Measurements from ENCODE around the gene TCERG1L.

The TCERG1L gene

DNA sequence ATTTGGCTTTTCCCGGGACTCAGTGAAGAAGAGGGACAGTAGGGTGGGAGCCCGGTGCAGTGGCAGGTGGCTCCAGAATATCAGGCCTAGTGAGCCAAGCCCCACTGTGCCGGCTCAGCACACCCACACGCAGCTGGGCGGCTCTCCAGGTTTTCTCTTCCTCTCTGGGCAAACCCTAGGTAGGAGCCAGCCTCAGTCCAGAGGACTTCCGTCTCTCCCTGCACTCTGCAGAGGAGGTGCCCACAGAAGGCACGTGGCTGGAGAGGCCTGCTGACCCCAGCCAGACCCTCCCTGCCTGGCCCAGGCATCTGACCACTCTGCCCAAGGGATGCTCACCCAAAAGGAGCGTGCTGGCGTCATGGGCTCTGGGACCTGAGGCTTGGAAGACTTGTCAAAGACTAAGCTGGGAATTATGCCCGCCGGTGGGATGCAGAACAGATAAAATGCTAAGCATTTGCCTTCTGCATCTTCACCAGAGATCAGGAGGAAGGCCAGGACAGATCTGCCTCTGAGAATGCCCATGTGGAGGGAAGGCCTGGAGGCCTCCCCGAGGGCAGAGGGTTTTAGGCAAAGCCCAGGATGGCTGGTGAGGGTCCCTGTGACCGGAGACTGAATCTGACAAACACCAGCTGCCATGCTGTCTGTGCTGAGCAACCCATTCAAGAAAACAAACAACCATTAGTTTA lies 40.2 kb downstream of the TCERG1L start:
- DNase-seq (ENCODE audit: low read depth, low spot score) = no peak
- POLR2A ChIA-PET = no interaction called here
- no peak overlapping the region for H3K4me3 ChIP-seq (ENCODE audit: low read depth, low read length)
- CTCF ChIA-PET = no interaction called here
- TF ChIP-seq, protein P1, sequence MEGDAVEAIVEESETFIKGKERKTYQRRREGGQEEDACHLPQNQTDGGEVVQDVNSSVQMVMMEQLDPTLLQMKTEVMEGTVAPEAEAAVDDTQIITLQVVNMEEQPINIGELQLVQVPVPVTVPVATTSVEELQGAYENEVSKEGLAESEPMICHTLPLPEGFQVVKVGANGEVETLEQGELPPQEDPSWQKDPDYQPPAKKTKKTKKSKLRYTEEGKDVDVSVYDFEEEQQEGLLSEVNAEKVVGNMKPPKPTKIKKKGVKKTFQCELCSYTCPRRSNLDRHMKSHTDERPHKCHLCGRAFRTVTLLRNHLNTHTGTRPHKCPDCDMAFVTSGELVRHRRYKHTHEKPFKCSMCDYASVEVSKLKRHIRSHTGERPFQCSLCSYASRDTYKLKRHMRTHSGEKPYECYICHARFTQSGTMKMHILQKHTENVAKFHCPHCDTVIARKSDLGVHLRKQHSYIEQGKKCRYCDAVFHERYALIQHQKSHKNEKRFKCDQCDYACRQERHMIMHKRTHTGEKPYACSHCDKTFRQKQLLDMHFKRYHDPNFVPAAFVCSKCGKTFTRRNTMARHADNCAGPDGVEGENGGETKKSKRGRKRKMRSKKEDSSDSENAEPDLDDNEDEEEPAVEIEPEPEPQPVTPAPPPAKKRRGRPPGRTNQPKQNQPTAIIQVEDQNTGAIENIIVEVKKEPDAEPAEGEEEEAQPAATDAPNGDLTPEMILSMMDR (IDR thresholded peaks at IDR 0.05; ENCODE audit: insufficient read depth, low read length, missing control alignments) = no peak

DNA sequence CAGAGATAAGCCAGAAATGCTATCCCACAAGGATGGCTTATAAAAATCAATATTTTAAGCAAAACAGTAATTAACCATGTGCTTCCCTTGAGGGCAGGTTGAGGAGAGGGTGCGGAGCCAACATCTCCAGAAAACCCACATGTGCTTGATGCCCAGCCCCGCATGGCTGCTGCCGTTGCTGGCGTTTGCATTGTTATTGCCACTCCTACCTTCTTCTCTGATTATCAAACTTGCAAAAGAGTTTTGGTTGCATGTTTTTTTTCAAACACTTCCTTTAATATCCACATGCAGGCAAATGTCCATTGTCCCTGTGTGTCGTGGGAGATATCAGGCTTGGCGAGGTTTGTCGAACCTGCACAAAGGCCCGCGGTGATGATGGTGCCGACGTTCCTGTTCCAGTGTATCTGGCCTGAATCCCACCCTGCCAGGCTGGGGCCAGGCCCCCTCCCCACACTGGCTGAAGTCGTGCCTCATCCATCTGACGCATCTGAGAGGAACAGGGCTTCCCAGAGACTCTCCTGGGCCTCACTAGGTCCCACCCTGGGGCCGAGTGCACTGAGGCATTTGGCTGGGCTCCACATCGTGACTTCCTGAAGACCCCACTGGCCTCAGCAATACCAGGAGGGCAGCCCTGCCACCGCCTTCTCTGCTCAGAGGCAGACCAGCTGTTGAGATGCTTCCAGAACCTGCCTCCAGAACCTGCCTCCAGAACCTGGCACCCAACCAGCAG lies 40.9 kb downstream of the TCERG1L start:
- POLR2A ChIA-PET = no interaction called here
- no peak overlapping the region for H3K4me3 ChIP-seq (ENCODE audit: low read depth, low read length)
- CTCF ChIA-PET = no interaction called here
- TF ChIP-seq, protein P1 (IDR thresholded peaks at IDR 0.05; ENCODE audit: insufficient read depth, low read length, missing control alignments) = no peak
- DNase-seq (ENCODE audit: low read depth, low spot score) = no peak

DNA sequence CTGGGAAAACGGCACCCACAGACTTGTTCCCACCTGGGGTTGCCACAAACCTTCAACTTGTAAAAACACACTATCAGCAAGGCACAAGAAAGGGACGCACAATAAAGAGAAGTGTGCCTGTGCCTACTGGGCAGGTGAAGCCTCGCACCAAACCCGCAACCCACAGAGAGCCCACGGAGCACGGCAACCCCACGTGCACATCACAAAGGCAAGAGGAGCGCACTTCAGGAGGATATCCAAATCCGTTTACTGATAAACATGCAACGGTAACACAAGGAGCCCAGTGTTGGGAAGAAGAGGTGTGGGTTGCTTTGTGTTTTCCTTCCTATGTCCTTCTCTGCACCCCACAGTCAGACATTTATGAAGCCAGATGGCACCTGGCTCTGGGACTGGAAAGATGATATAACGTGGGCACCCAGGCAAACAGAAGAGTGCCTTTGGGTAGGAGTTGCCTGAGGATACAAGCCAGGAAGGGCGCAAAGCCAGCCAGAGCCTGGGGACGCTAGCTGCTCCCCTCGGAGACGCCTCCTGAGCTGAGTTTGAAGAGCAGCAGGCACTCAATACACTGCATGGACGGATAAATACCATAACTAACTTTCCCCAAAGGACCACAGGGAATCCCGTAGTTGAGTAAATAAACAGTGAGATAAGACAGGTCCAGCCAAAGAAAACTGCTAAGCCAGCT lies 41.6 kb downstream of the TCERG1L start:
- TF ChIP-seq, protein P1 (IDR thresholded peaks at IDR 0.05; ENCODE audit: insufficient read depth, low read length, missing control alignments) = no peak
- no peak for DNase-seq (ENCODE audit: low read depth, low spot score)
- CTCF ChIA-PET = no interaction called here
- POLR2A ChIA-PET = no interaction called here
- no peak overlapping the region for H3K4me3 ChIP-seq (ENCODE audit: low read depth, low read length)

DNA sequence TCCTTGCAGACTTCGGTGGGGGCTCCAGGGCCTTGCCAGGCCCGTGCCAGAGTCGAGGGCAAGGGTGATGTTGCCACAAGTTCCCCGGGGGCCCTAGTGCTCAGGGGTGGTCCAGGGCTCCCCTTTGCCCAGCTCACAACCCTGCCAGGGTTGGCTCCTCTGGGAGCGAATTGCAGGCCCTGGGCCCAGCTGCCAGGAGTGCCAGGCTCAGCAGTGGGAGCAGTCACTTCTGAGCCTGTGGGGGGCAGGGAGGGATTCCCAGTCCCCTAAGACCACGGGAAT lies 43.8 kb downstream of the TCERG1L start:
- TF ChIP-seq, protein P1 (IDR thresholded peaks at IDR 0.05; ENCODE audit: insufficient read depth, low read length, missing control alignments) = no peak
- no peak for DNase-seq (ENCODE audit: low read depth, low spot score)
- CTCF ChIA-PET = no interaction called here
- H3K4me3 ChIP-seq (ENCODE audit: low read depth, low read length) = no peak overlapping the region
- POLR2A ChIA-PET = no interaction called here

GRCh38 chr10:131266936-131267813 lies 44.3 kb downstream of the TCERG1L start:
- no peak overlapping the region for H3K4me3 ChIP-seq (ENCODE audit: low read depth, low read length)
- POLR2A ChIA-PET = no interaction called here
- TF ChIP-seq, protein P1 (IDR thresholded peaks at IDR 0.05; ENCODE audit: insufficient read depth, low read length, missing control alignments) = no peak
- CTCF ChIA-PET = no interaction called here
- no peak for DNase-seq (ENCODE audit: low read depth, low spot score)

Data from AG04449 (cell line).